ENCODE measurements around the gene MS4A1.

- no peak for TF ChIP-seq CHD1 (IDR thresholded peaks at IDR 0.05; ENCODE audit: low read depth, low read length)
- TF ChIP-seq RFX5 (IDR thresholded peaks at IDR 0.05; ENCODE audit: low read depth, low read length): no peak
- TF ChIP-seq MAZ (IDR thresholded peaks at IDR 0.05; ENCODE audit: borderline replicate concordance, low read depth, low read length): no peak
- no peak for TF ChIP-seq FOS (IDR thresholded peaks at IDR 0.05; ENCODE audit: low read depth, low read length)
- TF ChIP-seq MAFK (IDR thresholded peaks at IDR 0.05; ENCODE audit: low read depth, low read length): no peak
These were observed 55.7 kb downstream of the MS4A1 start for GRCh38 chr11:60511393-60511792.
